ENCODE measurements around the gene SLC38A6. TPM values are rescaled to one million over a fixed set of nuclear protein-coding genes. Genes with fewer than 3 reads are reported as not detected.

SLC38A6 gene
- total and polyA plus RNA-seq, 9 of the 15 experiments (the other 6 are each of a cell fraction or from before 2014, with no cell fraction given) = 9.8 to 40.3 (median 17.6) TPM

- BruUV-seq (replicated peaks) = no TSS peak
- in situ Hi-C loops (cut with MboI) (no loop called here), intact Hi-C loops (cut with micrococcal nuclease) (loop anchor here (5.0 kb wide), 1 partner anchor 267 kb away; the partner anchor contains the start of gene SIX4)
- peak overlapping the region; percentile 65; the same call in 2 of the 3 replicates for H3K27ac ChIP-seq (ENCODE audit: extremely low read depth, low read depth, low read length)
- DNase-seq (ENCODE audit: extremely low read depth in 1 of 4, low spot score in 3 of 4) (peak; percentile 23 to 84 (median 48)), ATAC-seq (peak; percentile 91), FAIRE-seq (peak; percentile 87)
- no peak overlapping the region for H3K4me3 ChIP-seq
- no peaks in the 10 kb centered on the region for H3K9me3 ChIP-seq (replicated peaks; ENCODE audit: control insufficient read depth, insufficient read depth, low read depth, low read length)
- ChIA-PET POLR2A (interaction anchor here (0.7 to 1.5 kb wide), 5 partner anchors 9 to 849 kb away, joined by 3 to 5 read pairs (median 3); partner anchors contain the start of genes SLC38A6 and TRMT5), CTCF (ENCODE audit: low intra/inter-chr PET ratio) (no interaction called here)
- H3K9me1 ChIP-seq (ENCODE audit: control insufficient read depth, insufficient read depth, low read length) = no peaks in the 10 kb centered on the region
- peaks cover 26% of the 10 kb centered on the region for H3K79me2 ChIP-seq (ENCODE audit: control insufficient read depth, insufficient read depth, low read length)
- H2AFZ ChIP-seq (ENCODE audit: low read depth, low read length) = no peak overlapping the region
- H3K4me2 ChIP-seq (ENCODE audit: insufficient read depth, low read length) = peak overlapping the region; percentile 6; the same call in 1 of the 2 replicates
- peaks cover 78% of the 10 kb centered on the region; the same call in 2 of the 3 replicates for H3K36me3 ChIP-seq (ENCODE audit: control insufficient read depth, insufficient read depth, low read length)
- WGBS (ENCODE audit: insufficient coverage, low coverage, missing lambda C conversion rate) = 0% methylated on average over 1 of the region's 2 CpGs
- H3K27me3 ChIP-seq (ENCODE audit: control insufficient read depth in 2 of 2, insufficient read depth in 2 of 2, low read length in 2 of 2) = no peaks in the 10 kb centered on the region
- H3K9ac ChIP-seq (ENCODE audit: insufficient read depth in 1 of 2, low read depth in 2 of 2, low read length in 2 of 2) = no peak overlapping the region
- H4K20me1 ChIP-seq (replicated peaks; ENCODE audit: control insufficient read depth, insufficient read depth, low read length) = no peaks in the 10 kb centered on the region
- H3K4me1 ChIP-seq (replicated peaks in 1 of 2; ENCODE audit: control insufficient read depth in 2 of 2, insufficient read depth in 2 of 2, low read length in 2 of 2) = peaks cover 6 to 27% of the 10 kb centered on the region in 2 experiments
- TF ChIP-seq ZNF436 (CRISPR knock-in tag; IDR thresholded peaks at IDR 0.05) (no peak), MTA1 (IDR thresholded peaks at IDR 0.05; ENCODE audit: borderline replicate concordance) (0 out of 2 replicates have a peak, but pooled peaks have one; percentile 57), CHCHD3 (CRISPR knock-in tag; IDR thresholded peaks at IDR 0.05) (no peak), TFAM (CRISPR knock-in tag; conservative IDR thresholded peaks at IDR 0.05) (no peak), POLR2A (conservative IDR thresholded peaks at IDR 0.05) (no peak), GATA2 (CRISPR knock-in tag; IDR thresholded peaks at IDR 0.05) (peak; percentile 87), BRD9 (IDR thresholded peaks at IDR 0.05; ENCODE audit: low read depth, partially characterized antibody) (no peak), YY1 (IDR thresholded peaks at IDR 0.05; ENCODE audit: borderline replicate concordance in 1 of 3, control insufficient read depth in 1 of 3, extremely low read depth in 1 of 3, insufficient read depth in 3 of 3, insufficient read length in 1 of 3, insufficient replicate concordance in 2 of 3, low read depth in 1 of 3, low read length in 2 of 3) (no peak), SUPT5H (IDR thresholded peaks at IDR 0.05) (no peak), ZNF76 (CRISPR knock-in tag; IDR thresholded peaks at IDR 0.05; ENCODE audit: borderline replicate concordance) (no peak), DNMT1 (IDR thresholded peaks at IDR 0.05) (no peak), HDAC2 (IDR thresholded peaks at IDR 0.05) (peak; percentile 64), IRF1 (CRISPR knock-in tag; IDR thresholded peaks at IDR 0.05; ENCODE audit: borderline replicate concordance) (no peak), ZBTB34 (CRISPR knock-in tag; IDR thresholded peaks at IDR 0.05) (no peak), ZNF311 (CRISPR knock-in tag; IDR thresholded peaks at IDR 0.05) (no peak), KLF10 (CRISPR knock-in tag; IDR thresholded peaks at IDR 0.05) (no peak)
- TF ChIP-seq, protein P1, sequence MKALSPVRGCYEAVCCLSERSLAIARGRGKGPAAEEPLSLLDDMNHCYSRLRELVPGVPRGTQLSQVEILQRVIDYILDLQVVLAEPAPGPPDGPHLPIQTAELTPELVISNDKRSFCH (CRISPR knock-in tag; IDR thresholded peaks at IDR 0.05) = no peak
- TF ChIP-seq, protein P1 (tag; IDR thresholded peaks at IDR 0.05) = no peak
- TF ChIP-seq, protein P2, sequence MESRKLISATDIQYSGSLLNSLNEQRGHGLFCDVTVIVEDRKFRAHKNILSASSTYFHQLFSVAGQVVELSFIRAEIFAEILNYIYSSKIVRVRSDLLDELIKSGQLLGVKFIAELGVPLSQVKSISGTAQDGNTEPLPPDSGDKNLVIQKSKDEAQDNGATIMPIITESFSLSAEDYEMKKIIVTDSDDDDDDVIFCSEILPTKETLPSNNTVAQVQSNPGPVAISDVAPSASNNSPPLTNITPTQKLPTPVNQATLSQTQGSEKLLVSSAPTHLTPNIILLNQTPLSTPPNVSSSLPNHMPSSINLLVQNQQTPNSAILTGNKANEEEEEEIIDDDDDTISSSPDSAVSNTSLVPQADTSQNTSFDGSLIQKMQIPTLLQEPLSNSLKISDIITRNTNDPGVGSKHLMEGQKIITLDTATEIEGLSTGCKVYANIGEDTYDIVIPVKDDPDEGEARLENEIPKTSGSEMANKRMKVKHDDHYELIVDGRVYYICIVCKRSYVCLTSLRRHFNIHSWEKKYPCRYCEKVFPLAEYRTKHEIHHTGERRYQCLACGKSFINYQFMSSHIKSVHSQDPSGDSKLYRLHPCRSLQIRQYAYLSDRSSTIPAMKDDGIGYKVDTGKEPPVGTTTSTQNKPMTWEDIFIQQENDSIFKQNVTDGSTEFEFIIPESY (CRISPR knock-in tag; IDR thresholded peaks at IDR 0.05) = no peak
These were observed 8.6 kb downstream of the SLC38A6 start for GRCh38 chr14:60989599-60989998.

Measured in K562 (cell line).